ENCODE results near the gene MAPK1IP1L. TPM values are rescaled to one million over a fixed set of nuclear protein-coding genes. Genes with fewer than 3 reads are reported as not detected.
A peak's percentile ranks its signal among the peaks of the same experiment; 100 is the strongest.

The MAPK1IP1L gene
- total and polyA plus RNA-seq, 2 of the 8 experiments (the other 6 are each of a cell fraction or from before 2014, with no cell fraction given), result 111 to 228 TPM

- Histone ChIP-seq H3K27ac (ENCODE audit: low read depth, low read length) (no peak overlapping the region), H3K36me3 (ENCODE audit: control insufficient read depth in 2 of 4, insufficient read depth in 4 of 4, low read length in 3 of 4) (peaks cover 0 to 5% (median 0%) of the 10 kb centered on the region in 4 experiments; a peak in 1 of 8 replicates)
Measured at GRCh38 chr14:55070981-55071411, 19.5 kb downstream of the MAPK1IP1L start.

More at GRCh38 chr14:55070981-55071411, 19.5 kb downstream of the MAPK1IP1L start:
- TF ChIP-seq KDM1A (IDR thresholded peaks at IDR 0.05; ENCODE audit: borderline replicate concordance, low read length) (peak; percentile 84), CBX8 (IDR thresholded peaks at IDR 0.05; ENCODE audit: borderline replicate concordance, low read depth, low read length) (no peak), CBX5 (IDR thresholded peaks at IDR 0.05; ENCODE audit: low read depth, low read length) (no peak)
- Histone ChIP-seq H2BK120ac (replicated peaks; ENCODE audit: low read depth, low read length) (no peak overlapping the region), H3K14ac (ENCODE audit: insufficient read length) (no peak overlapping the region), H3K56ac (replicated peaks; ENCODE audit: insufficient read length, low read depth, low read length) (no peak overlapping the region), H3K9me3 (ENCODE audit: insufficient read depth in 2 of 2, low read depth in 1 of 2, low read length in 1 of 2) (no peaks in the 10 kb centered on the region), H4K20me1 (replicated peaks in 1 of 2; ENCODE audit: control insufficient read depth in 1 of 2, insufficient read depth in 2 of 2, low read length in 2 of 2) (no peaks in the 10 kb centered on the region), H3K79me1 (ENCODE audit: low read depth, low read length) (no peaks in the 10 kb centered on the region), H3K27me3 (replicated peaks in 1 of 4; ENCODE audit: control insufficient read depth in 3 of 4, extremely low read depth in 1 of 4, insufficient read depth in 3 of 4, low read length in 3 of 4) (peaks cover 0 to 1% (median 0%) of the 10 kb centered on the region in 4 experiments; a peak in 1 of 7 replicates), H2BK20ac (ENCODE audit: low read length) (no peak overlapping the region), H4K5ac (ENCODE audit: insufficient read length, low read depth, low read length) (no peak overlapping the region), H2AK5ac (ENCODE audit: low read depth, low read length) (no peak overlapping the region), H3K4me1 (replicated peaks in 1 of 4; ENCODE audit: control insufficient read depth in 3 of 4, insufficient read depth in 4 of 4, low read length in 3 of 4) (peaks cover 0 to 4% (median 1%) of the 10 kb centered on the region in 4 experiments; a peak in 4 of 7 replicates), H3K9ac (replicated peaks in 1 of 4; ENCODE audit: extremely low read depth in 1 of 4, low read depth in 3 of 4, low read length in 3 of 4) (no peak overlapping the region), H3K4me3 (ENCODE audit: extremely low read depth in 1 of 4, insufficient read depth in 2 of 4, low read depth in 3 of 4, low read length in 4 of 4) (no peak overlapping the region), H3K79me2 (ENCODE audit: control insufficient read depth in 1 of 2, insufficient read depth in 2 of 2, low read length in 2 of 2) (no peaks in the 10 kb centered on the region), H2AFZ (ENCODE audit: low read length) (no peak overlapping the region), H4K8ac (ENCODE audit: extremely low read depth, insufficient read depth, low read length) (no peak overlapping the region), H3K4ac (replicated peaks; ENCODE audit: insufficient read length, low read depth, low read length) (no peak overlapping the region), H2BK15ac (ENCODE audit: low read length) (no peak overlapping the region), H3K18ac (ENCODE audit: extremely low read depth, low read length) (no peak overlapping the region), H2BK12ac (ENCODE audit: low read depth, low read length) (no peak overlapping the region), H3K23ac (ENCODE audit: insufficient read length) (no peak overlapping the region), H3K4me2 (ENCODE audit: insufficient read depth in 1 of 2, low read depth in 2 of 2, low read length in 2 of 2) (no peak overlapping the region), H3K23me2 (ENCODE audit: low read depth, low read length) (no peaks in the 10 kb centered on the region; the same call in 1 of the 2 replicates), H4K91ac (replicated peaks; ENCODE audit: insufficient read length, low read length) (no peak overlapping the region), H2BK5ac (ENCODE audit: low read depth, low read length) (no peak overlapping the region)
- CTCF ChIA-PET (ENCODE audit: partially characterized antibody), result interaction anchor here (1.1 to 2.1 kb wide), 3 partner anchors 12 to 20 kb away, joined by 3 to 9 read pairs (median 6); partner anchors contain the start of gene MAPK1IP1L
- FAIRE-seq, result no peak
- 93% methylated on average over 4 of the region's 4 CpGs; no CpG with 5 or more reads in 1 of the 2 experiments for WGBS, 2 experiments (ENCODE audit: extremely low coverage in 1 of 2, insufficient coverage in 1 of 2, insufficient read length in 1 of 2, insufficient replicate concordance in 2 of 2, low coverage in 1 of 2, low lambda C conversion rate in 2 of 2, missing lambda C conversion rate in 1 of 2)
- no peak for DNase-seq (ENCODE audit: low read depth in 1 of 2, low spot score in 2 of 2)
- POLR2A ChIA-PET (ENCODE audit: partially characterized antibody), result interaction anchor here (1.3 to 3.2 kb wide), 7 partner anchors 8 to 60 kb away, joined by 3 to 11 read pairs (median 9); partner anchors contain the start of gene LGALS3

Measured in H1 (cell line).